Activated CD4-positive, alpha-beta T cell treated with anti-CD3 and anti-CD28 coated beads, Interleukin-2, amount 50 U/mL, for 16 hours (primary cell): Measurements from ENCODE around the gene WDR87.
"Not testable (repeated sequence)": the region's sequence is repeated elsewhere in the genome, so short reads cannot be mapped to it uniquely, and the experiment has no call there.

Experiments
- DNase-seq: peaks from one replicate; pipeline ENCODE4 v3.0.0-alpha.2; 2020

Gene WDR87

DNA sequence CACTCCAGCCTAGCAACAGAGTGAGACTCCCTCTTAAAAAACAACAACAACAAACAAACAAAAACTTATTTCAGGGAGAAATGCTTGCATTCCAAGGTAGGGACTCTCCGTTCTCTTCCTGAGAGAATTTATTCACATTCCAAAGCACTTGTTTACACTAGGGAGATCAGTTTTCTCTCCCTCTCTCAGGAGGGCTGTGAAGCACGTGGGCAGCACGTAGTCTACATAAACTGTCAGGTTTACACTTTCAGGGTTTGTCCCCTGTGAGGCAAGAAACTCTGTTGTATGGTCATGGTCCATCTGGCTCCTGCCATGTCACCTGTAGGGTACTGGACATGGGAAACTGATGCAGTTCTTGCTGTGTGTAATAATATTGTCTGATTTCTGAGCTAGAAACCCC, 31.6 kb downstream of the WDR87 start:
- DNase-seq = no peak

GRCh38 chr19:37872383-37872782, 34.0 kb downstream of the WDR87 start:
- no peak for DNase-seq

GRCh38 chr19:37869766-37870340, 36.5 kb downstream of the WDR87 start:
- no peak for DNase-seq

DNA sequence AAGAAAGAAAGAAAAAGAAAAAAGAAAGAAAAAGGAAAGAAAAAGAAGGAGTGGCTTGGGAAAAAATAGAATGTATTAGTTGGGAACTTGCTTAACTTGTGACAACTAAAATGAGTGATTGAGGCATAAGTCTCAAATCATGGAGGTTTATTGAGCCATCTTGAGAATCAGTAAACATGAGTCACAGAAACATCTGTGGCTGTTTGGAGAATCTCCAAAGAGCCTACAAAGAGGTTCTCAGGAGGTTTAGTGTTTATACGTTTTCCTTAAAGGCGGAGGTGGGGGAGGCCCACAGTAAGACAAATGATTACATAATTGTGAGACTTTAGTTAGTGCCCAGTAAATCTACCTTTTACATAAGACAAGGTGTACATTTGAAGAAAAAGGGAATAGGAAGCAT, 38.6 kb downstream of the WDR87 start:
- DNase-seq = no peak

DNA sequence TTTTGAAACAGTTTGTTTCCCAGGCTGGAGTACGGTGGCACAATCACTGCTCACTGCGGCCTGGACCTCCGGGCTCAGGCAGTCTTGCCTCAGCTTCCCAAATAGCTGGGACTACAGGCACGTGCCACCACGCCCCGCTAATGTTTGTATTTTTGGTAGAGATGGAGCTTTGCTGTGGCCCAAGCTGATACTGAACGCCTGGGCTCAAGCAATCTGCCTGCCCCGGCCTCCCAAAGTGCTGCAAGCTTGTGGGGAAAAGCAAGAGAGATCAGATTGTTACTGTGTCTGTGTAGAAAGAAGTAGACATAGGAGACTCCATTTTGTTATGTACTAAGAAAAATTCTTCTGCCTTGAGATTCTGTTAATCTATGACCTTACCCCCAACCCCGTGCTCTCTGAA, 40.5 kb downstream of the WDR87 start:
- DNase-seq = not testable (repeated sequence)

DNA sequence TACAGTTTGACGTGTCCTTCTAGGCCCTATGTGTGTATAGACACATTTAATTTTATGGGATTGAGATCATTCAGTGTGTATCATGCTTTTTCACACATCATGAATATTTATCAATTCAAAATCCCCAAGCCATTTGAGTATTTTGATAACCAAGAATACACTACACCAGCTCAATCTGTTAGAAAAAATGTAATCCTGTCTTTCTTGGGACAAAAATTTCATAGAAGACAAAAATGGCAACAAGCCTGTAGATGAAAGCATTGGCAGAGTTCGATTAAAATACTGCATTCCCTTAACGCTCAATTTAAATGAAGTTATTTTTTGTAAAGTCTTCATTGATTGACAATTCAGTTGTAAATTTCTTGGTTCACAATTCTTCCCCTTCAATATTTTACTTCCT, 41.9 kb downstream of the WDR87 start:
- DNase-seq = no peak

GRCh38 chr19:37855098-37855497, 51.3 kb downstream of the WDR87 start:
- DNase-seq = no peak

DNA sequence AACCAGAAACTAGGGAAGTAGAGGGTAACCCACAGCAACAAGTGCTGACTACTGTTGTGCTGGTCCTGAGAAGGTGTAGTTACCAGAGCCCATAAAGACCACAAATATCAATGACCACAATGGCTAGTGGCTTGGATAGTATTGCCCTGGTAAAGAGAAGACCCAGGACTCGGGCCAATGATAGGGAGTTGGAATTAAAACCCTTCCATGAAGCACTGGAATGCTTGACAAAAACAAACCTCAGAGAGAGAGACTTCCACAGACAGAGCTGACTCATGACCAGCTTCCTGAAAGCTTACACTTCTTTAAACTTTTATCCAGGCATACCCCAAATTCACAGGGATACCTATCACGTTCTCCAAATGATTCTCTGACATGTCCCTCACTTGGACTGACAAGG, 60.5 kb downstream of the WDR87 start:
- DNase-seq = no peak
